Measurements from ENCODE around the gene GPRC5A. TPM values are rescaled to one million over a fixed set of nuclear protein-coding genes. Genes with fewer than 3 reads are reported as not detected.

Gene GPRC5A
- total and polyA plus RNA-seq, 10 of the 15 experiments (the other 5 are each of a cell fraction or from before 2014, with no cell fraction given) = 0.10 to 2.8 (median 1.1) TPM

DNA sequence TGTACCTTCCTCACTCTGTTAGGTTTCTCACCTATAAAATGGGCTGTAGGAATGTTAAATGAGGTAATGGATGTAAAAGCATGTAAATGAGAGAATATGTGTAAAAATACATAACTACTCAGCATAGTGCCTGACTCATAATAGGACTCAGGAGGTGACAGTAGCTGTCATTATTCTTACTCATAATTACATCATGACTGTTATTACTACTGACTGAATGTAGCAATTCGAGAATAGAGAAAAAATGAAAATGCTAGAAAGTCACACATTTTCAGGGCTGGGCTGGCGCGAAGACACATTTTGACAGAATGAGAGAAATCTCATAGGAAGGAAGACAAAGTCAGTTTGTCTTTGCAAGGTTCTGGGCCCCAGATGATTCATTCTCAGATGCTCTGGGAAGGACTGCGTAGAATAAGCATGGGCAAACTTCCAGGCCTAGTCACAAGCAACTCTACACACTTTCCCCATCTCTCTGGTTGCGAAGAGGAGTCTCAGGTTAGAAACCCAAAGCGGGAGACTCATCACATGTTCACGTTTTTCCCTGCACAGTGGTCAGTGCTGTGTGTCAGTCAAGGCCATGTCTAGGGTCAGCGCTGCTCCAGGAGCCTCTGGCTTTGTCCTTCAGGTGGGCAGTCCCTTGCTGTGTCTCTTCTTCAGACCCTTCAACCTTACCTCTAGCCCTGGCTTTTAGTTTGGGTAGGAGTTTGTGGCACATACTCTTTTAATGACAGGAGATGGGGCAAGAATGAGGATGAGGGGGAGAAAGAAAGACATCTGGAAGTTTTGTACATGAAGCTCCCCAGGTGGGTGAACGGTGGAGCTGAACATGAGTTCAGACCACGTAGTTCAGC is 8.4 kb downstream of the GPRC5A start (continued):
- TF ChIP-seq, protein P1, sequence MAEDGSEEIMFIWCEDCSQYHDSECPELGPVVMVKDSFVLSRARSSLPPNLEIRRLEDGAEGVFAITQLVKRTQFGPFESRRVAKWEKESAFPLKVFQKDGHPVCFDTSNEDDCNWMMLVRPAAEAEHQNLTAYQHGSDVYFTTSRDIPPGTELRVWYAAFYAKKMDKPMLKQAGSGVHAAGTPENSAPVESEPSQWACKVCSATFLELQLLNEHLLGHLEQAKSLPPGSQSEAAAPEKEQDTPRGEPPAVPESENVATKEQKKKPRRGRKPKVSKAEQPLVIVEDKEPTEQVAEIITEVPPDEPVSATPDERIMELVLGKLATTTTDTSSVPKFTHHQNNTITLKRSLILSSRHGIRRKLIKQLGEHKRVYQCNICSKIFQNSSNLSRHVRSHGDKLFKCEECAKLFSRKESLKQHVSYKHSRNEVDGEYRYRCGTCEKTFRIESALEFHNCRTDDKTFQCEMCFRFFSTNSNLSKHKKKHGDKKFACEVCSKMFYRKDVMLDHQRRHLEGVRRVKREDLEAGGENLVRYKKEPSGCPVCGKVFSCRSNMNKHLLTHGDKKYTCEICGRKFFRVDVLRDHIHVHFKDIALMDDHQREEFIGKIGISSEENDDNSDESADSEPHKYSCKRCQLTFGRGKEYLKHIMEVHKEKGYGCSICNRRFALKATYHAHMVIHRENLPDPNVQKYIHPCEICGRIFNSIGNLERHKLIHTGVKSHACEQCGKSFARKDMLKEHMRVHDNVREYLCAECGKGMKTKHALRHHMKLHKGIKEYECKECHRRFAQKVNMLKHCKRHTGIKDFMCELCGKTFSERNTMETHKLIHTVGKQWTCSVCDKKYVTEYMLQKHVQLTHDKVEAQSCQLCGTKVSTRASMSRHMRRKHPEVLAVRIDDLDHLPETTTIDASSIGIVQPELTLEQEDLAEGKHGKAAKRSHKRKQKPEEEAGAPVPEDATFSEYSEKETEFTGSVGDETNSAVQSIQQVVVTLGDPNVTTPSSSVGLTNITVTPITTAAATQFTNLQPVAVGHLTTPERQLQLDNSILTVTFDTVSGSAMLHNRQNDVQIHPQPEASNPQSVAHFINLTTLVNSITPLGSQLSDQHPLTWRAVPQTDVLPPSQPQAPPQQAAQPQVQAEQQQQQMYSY (CRISPR knock-in tag; IDR thresholded peaks at IDR 0.05) = no peak
- 0 out of 2 replicates have a peak, but pooled peaks have one; percentile 37 for TF ChIP-seq MTA3 (IDR thresholded peaks at IDR 0.05; ENCODE audit: borderline replicate concordance, low read length)
- 0 out of 2 replicates have a peak, but pooled peaks have one; percentile 19 for TF ChIP-seq CBX5 (IDR thresholded peaks at IDR 0.05; ENCODE audit: low read depth)
- TF ChIP-seq EED (IDR thresholded peaks at IDR 0.05; ENCODE audit: low read depth) = peak; percentile 81

DNA sequence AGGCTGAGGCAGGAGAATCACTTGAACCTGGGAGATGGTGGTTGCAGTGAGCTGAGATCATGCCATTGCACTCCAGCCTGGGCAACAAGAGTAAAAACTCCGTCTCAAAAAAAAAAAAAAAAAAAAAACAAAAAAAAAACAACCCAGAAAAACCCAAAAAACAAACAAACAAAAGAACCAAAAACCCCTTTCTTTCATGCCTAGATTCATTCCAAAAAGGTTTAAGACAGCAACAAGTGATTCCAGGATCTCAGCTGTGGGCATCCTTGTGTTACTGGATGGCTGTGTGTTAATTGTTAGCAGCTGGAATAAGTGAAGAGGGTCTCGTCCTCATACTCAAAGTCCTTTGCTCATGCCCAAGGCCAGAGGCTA is 9.4 kb downstream of the GPRC5A start:
- no peak overlapping the region for H3K9ac ChIP-seq (ENCODE audit: control insufficient read depth, insufficient read depth, low read length)
- ChIA-PET SMC1A (ENCODE audit: uncharacterized antibody, unreplicated experiment) (no interaction called here), CTCF (no interaction called here), POLR2A (no interaction called here), RAD21 (ENCODE audit: unreplicated experiment) (interaction anchor here (0.7 kb wide), 1 partner anchor 88 kb away, joined by 5 read pairs; no protein-coding TSS in a partner anchor)
- no peaks in the 10 kb centered on the region for H3K36me3 ChIP-seq (ENCODE audit: control insufficient read depth in 2 of 2, insufficient read depth in 2 of 2, low read length in 1 of 2)
- no peaks in the 10 kb centered on the region for H4K20me1 ChIP-seq (ENCODE audit: control insufficient read depth, insufficient read depth)
- in situ Hi-C loops (cut with MboI) (no loop called here), intact Hi-C loops (cut with micrococcal nuclease; ENCODE audit: unreplicated experiment) (no loop called here)
- H2AFZ ChIP-seq (ENCODE audit: control insufficient read depth, low read depth, low read length) = no peak overlapping the region
- H3K4me1 ChIP-seq (ENCODE audit: control insufficient read depth, insufficient read depth, low read length) = no peaks in the 10 kb centered on the region
- no peaks in the 10 kb centered on the region for H3K9me3 ChIP-seq (replicated peaks; ENCODE audit: control insufficient read depth, insufficient read depth, low read length)
- DNase-seq (ENCODE audit: low read depth, low spot score) (no peak), FAIRE-seq (no peak), ATAC-seq (no peak)
- 0% methylated on average over 1 of the region's 2 CpGs for WGBS (ENCODE audit: insufficient coverage, insufficient replicate concordance, low lambda C conversion rate, missing lambda C conversion rate)
- no peak overlapping the region for H3K27ac ChIP-seq (ENCODE audit: control insufficient read depth, insufficient read depth)
- H3K4me3 ChIP-seq = no peak overlapping the region
- no peak overlapping the region for H3K4me2 ChIP-seq (ENCODE audit: control insufficient read depth, insufficient read depth)
- H3K27me3 ChIP-seq (replicated peaks in 1 of 2; ENCODE audit: control insufficient read depth in 2 of 2, insufficient read depth in 2 of 2, low read length in 1 of 2) = peaks cover 0 to 3% of the 10 kb centered on the region in 2 experiments; a peak in 2 of 4 replicates
- H3K79me2 ChIP-seq (ENCODE audit: control insufficient read depth, insufficient read depth, low read length) = no peaks in the 10 kb centered on the region
- no TSS peak for BruUV-seq (replicated peaks)
- TF ChIP-seq, protein P2, sequence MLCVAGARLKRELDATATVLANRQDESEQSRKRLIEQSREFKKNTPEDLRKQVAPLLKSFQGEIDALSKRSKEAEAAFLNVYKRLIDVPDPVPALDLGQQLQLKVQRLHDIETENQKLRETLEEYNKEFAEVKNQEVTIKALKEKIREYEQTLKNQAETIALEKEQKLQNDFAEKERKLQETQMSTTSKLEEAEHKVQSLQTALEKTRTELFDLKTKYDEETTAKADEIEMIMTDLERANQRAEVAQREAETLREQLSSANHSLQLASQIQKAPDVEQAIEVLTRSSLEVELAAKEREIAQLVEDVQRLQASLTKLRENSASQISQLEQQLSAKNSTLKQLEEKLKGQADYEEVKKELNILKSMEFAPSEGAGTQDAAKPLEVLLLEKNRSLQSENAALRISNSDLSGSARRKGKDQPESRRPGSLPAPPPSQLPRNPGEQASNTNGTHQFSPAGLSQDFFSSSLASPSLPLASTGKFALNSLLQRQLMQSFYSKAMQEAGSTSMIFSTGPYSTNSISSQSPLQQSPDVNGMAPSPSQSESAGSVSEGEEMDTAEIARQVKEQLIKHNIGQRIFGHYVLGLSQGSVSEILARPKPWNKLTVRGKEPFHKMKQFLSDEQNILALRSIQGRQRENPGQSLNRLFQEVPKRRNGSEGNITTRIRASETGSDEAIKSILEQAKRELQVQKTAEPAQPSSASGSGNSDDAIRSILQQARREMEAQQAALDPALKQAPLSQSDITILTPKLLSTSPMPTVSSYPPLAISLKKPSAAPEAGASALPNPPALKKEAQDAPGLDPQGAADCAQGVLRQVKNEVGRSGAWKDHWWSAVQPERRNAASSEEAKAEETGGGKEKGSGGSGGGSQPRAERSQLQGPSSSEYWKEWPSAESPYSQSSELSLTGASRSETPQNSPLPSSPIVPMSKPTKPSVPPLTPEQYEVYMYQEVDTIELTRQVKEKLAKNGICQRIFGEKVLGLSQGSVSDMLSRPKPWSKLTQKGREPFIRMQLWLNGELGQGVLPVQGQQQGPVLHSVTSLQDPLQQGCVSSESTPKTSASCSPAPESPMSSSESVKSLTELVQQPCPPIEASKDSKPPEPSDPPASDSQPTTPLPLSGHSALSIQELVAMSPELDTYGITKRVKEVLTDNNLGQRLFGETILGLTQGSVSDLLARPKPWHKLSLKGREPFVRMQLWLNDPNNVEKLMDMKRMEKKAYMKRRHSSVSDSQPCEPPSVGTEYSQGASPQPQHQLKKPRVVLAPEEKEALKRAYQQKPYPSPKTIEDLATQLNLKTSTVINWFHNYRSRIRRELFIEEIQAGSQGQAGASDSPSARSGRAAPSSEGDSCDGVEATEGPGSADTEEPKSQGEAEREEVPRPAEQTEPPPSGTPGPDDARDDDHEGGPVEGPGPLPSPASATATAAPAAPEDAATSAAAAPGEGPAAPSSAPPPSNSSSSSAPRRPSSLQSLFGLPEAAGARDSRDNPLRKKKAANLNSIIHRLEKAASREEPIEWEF (IDR thresholded peaks at IDR 0.05; ENCODE audit: insufficient replicate concordance, low read depth, low read length) = no peak
- TF ChIP-seq ZZZ3 (IDR thresholded peaks at IDR 0.05; ENCODE audit: control insufficient read depth, insufficient read length, low read depth) (no peak), DPF2 (IDR thresholded peaks at IDR 0.05) (no peak), NBN (IDR thresholded peaks at IDR 0.05) (no peak), SUPT20H (IDR thresholded peaks at IDR 0.05; ENCODE audit: borderline replicate concordance, control insufficient read depth, low read depth, low read length) (no peak)
- TF ChIP-seq, protein P3, sequence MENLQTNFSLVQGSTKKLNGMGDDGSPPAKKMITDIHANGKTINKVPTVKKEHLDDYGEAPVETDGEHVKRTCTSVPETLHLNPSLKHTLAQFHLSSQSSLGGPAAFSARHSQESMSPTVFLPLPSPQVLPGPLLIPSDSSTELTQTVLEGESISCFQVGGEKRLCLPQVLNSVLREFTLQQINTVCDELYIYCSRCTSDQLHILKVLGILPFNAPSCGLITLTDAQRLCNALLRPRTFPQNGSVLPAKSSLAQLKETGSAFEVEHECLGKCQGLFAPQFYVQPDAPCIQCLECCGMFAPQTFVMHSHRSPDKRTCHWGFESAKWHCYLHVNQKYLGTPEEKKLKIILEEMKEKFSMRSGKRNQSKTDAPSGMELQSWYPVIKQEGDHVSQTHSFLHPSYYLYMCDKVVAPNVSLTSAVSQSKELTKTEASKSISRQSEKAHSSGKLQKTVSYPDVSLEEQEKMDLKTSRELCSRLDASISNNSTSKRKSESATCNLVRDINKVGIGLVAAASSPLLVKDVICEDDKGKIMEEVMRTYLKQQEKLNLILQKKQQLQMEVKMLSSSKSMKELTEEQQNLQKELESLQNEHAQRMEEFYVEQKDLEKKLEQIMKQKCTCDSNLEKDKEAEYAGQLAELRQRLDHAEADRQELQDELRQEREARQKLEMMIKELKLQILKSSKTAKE (IDR thresholded peaks at IDR 0.05; ENCODE audit: low read depth, poor library complexity, severe bottlenecking) = no peak

Data from GM12878 (cell line).